Ovary (tissue), 9 donors: Measurements from ENCODE around the gene SLC1A4. TPM values are rescaled to one million over a fixed set of nuclear protein-coding genes. Genes with fewer than 3 reads are reported as not detected.
"Not testable (repeated sequence)": the region's sequence is repeated elsewhere in the genome, so short reads cannot be mapped to it uniquely, and the experiment has no call there.

ENCODE experiments used
- DNase-seq, 5 donors: peaks; one replicate each; pipeline ENCODE4 v3.0.0-alpha.2; 2019 to 2020
- H3K27ac ChIP-seq, 2 donors: fragments of 200-600 bp; one replicate each; pipeline versions ENCODE4 v1.5.1 to v1.8.0; 2019 to 2022
- H3K27me3 ChIP-seq: fragments of 200-600 bp; one replicate; pipeline ENCODE4 v1.8.0; 2022
- H3K36me3 ChIP-seq: fragments of 200-600 bp; sonication (generic); one replicate; pipeline ENCODE4 v1.5.1; 2019
- H3K4me1 ChIP-seq: one replicate; pipeline ENCODE4 v1.8.1; 2013; ENCODE audit warnings: mild to moderate bottlenecking, moderate library complexity; ENCODE audit not compliant: insufficient read depth
- H3K4me3 ChIP-seq: fragments of 200-600 bp; sonication (generic); one replicate; pipeline ENCODE4 v1.5.1; 2017
- H3K9me3 ChIP-seq, 2 donors: fragments of 200-600 bp in 1 of 2; sonication (generic) in 1 of 2; one replicate each; pipeline versions ENCODE4 v1.5.1 to v1.8.1; 2013 to 2019; ENCODE audit warnings: mild to moderate bottlenecking in 1 of 2, moderate library complexity in 1 of 2
- CTCF ChIP-seq, 3 donors: fragments of 450-650 bp in 2 of 3; fragments of 200-600 bp in 1 of 3; IDR thresholded peaks; one replicate each; pipeline versions ENCODE4 v1.5.1 to v1.8.0; 2016 to 2022; ENCODE audit warnings: antibody characterized with exemption in 3 of 3, mild to moderate bottlenecking in 1 of 3
- EP300 ChIP-seq: sonication (generic); formaldehyde crosslinking; IDR thresholded peaks from one replicate; pipeline ENCODE4 v1.6.1; 2017; ENCODE audit warnings: antibody characterized with exemption
- POLR2A ChIP-seq: fragments of 450-650 bp; IDR thresholded peaks from one replicate; pipeline ENCODE4 v1.6.1; 2017; ENCODE audit warnings: antibody characterized with exemption, mild to moderate bottlenecking, moderate library complexity
- WGBS, 3 donors: extraction: QIAGEN DNeasy Blood & Tissue Kit in 1 of 3; methylation state at CpG; one replicate each; pipeline versions ENCODE4 v1.1.5 to v1.1.7; 2013 to 2017; 5-methylcytosine and 5-hydroxymethylcytosine counted together
- intact Hi-C, 4 donors: fragments of 100-400 bp; cut with DNase I; formaldehyde crosslinking; loops; one replicate each; pipeline versions ENCODE4 v1.11.0 to v1.15.1; 2022 to 2023
- polyA plus RNA-seq, 2 donors: library from polyadenylated mRNA; stranded (reverse); fragments of 200-250 nt in 1 of 2; fragments of 350-450 nt in 1 of 2; fragmentation: Illumina TruSeq in 1 of 2; extraction: RNeasy Lipid Tissue Mini Kit (QIAGEN cat#74804) in 1 of 2; gene quantifications; one replicate each; pipeline ENCODE4 v1.2.3, GENCODE V29; 2013 to 2014
- total RNA-seq, 7 donors: library from RNA; depleted of rRNA in 2 of 7; stranded (reverse); fragments of >200 nt in 2 of 7; fragmentation: NEBNext Ultra II Directional in 3 of 7; extraction: Animal tissue kit (Norgen Biotek cat#: 25700) in 3 of 7; gene quantifications; one replicate each; pipeline versions ENCODE4 v1.1.0 to v1.2.4, GENCODE V29; 2016 to 2023
- donor health status: DM: no; HTN: no; CAD: no; lungs with moderate emphysema.
- donor health status: DM: no; HTN: no; CAD: no.
- donor health status: Bipolar disorder and iron deficiency.
- donor health status: DM: yes; HTN: yes; CAD: no.
- donor health status: DM: no; HTN: no; CAD: no.
- donor health status: DM: yes; HTN: yes; CAD: no.

Gene SLC1A4
- total and polyA plus RNA-seq, 9 donors: 5.3 to 51.1 (median 21.3) TPM

DNA sequence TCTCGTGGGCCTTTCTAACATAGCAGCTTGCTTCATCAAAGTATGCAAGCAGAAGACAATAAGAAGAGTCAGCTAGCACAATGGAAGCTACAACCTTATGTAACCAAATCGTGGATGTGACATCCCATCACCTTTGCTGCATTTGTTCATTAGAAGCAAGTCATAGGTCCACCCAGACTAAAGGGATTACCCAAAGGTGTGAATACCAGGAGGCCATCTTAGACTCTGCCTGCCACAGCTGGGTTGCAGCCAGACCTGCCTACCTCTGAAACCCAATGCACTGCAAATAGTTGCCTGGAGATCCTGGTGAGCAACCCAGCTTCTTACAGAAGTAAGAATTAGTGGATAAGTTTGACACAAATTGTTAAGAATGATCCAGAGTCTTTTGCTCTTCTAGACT lies 10.6 kb downstream of the SLC1A4 start:
- no peak for DNase-seq
- H3K4me1 ChIP-seq: peaks cover 13% of the 10 kb centered on the region
- no peaks in the 10 kb centered on the region for H3K27me3 ChIP-seq
- WGBS, 3 donors: 80 to 95% (median 86%) methylated on average over 2 of the region's 2 CpGs
- intact Hi-C loops: no loop called here
- no peaks in the 10 kb centered on the region for H3K9me3 ChIP-seq
- no peak for TF ChIP-seq POLR2A
- no peak for TF ChIP-seq EP300
- no peak for TF ChIP-seq CTCF (IDR thresholded peaks at IDR 0.05)
- H3K36me3 ChIP-seq: no peaks in the 10 kb centered on the region
- no peak overlapping the region for H3K4me3 ChIP-seq
- H3K27ac ChIP-seq: peak overlapping the region in 1 of 2 donors; percentile 21

- Histone ChIP-seq H3K4me3 (no peak overlapping the region), H3K4me1 (peaks cover 13% of the 10 kb centered on the region), H3K36me3 (no peaks in the 10 kb centered on the region), H3K9me3 (no peaks in the 10 kb centered on the region), H3K27me3 (no peaks in the 10 kb centered on the region), H3K27ac (no peak overlapping the region)
- DNase-seq: peak in 1 of 5 donors; percentile 33
- intact Hi-C loops: no loop called here
- no peak for TF ChIP-seq POLR2A
- WGBS, 3 donors: 18 to 33% (median 27%) methylated on average over 3 of the region's 3 CpGs
Observed at GRCh38 chr2:65000644-65001043, 11.4 kb downstream of the SLC1A4 start.

DNA sequence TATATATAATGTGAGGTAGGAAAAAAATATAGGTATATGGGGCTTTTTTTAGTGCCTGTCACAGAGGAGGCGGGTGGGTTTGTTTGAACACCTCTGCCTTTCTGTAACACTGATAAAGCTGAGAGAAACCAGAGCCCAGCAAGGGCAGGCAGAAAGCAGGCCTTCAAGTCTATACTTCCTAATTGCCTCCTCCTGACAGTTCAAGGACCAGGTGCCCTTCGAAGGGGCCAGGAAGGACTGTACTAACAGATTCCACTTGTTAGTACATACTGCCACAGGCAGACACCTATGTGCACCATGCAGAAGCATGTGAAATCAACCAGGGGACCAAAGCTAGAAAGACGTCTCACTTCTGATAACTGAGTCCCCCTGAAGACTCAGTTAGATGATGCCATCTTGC lies 13.8 kb downstream of the SLC1A4 start:
- 77 to 85% (median 84%) methylated on average over 3 of the region's 3 CpGs for WGBS, 3 donors
- no peak for DNase-seq
- H3K27ac ChIP-seq: no peak overlapping the region

GRCh38 chr2:65004232-65004631 lies 15.0 kb downstream of the SLC1A4 start:
- intact Hi-C loops, H3K9me3 ChIP-seq, H3K4me1 ChIP-seq, H3K27me3 ChIP-seq, H3K4me3 ChIP-seq, DNase-seq, H3K27ac ChIP-seq, H3K36me3 ChIP-seq: not testable (repeated sequence)
- 94 to 97% (median 96%) methylated on average over 3 of the region's 3 CpGs for WGBS, 3 donors

More for the DNA sequence above, 13.8 kb downstream of the SLC1A4 start:
- intact Hi-C loops: no loop called here
- Histone ChIP-seq H3K4me3 (no peak overlapping the region), H3K9me3 (no peaks in the 10 kb centered on the region), H3K27me3 (no peaks in the 10 kb centered on the region), H3K36me3 (no peaks in the 10 kb centered on the region), H3K4me1 (peaks cover 13% of the 10 kb centered on the region)
- TF ChIP-seq EP300: no peak
- TF ChIP-seq CTCF (IDR thresholded peaks at IDR 0.05): no peak
- no peak for TF ChIP-seq POLR2A

GRCh38 chr2:65013776-65014175 lies 24.6 kb downstream of the SLC1A4 start:
- Histone ChIP-seq H3K4me1 (no peaks in the 10 kb centered on the region), H3K36me3 (no peaks in the 10 kb centered on the region), H3K4me3 (no peak overlapping the region), H3K9me3 (no peaks in the 10 kb centered on the region), H3K27ac (no peak overlapping the region), H3K27me3 (no peaks in the 10 kb centered on the region)
- WGBS, 3 donors: 75 to 82% (median 77%) methylated on average over 1 of the region's 1 CpG
- intact Hi-C loops: no loop called here
- DNase-seq: no peak
- no peak for TF ChIP-seq EP300
- TF ChIP-seq CTCF (IDR thresholded peaks at IDR 0.05): no peak
- TF ChIP-seq POLR2A: no peak

GRCh38 chr2:65015731-65016130 lies 26.5 kb downstream of the SLC1A4 start:
- TF ChIP-seq POLR2A (no peak), CTCF (IDR thresholded peaks at IDR 0.05) (no peak), EP300 (no peak)
- H3K36me3 ChIP-seq: no peaks in the 10 kb centered on the region
- H3K27me3 ChIP-seq: no peaks in the 10 kb centered on the region
- no peak overlapping the region for H3K27ac ChIP-seq
- no peak overlapping the region for H3K4me3 ChIP-seq
- no peak for DNase-seq
- no peaks in the 10 kb centered on the region for H3K4me1 ChIP-seq
- WGBS, 3 donors: 85 to 88% (median 87%) methylated on average over 5 of the region's 5 CpGs
- intact Hi-C loops: no loop called here
- H3K9me3 ChIP-seq: no peaks in the 10 kb centered on the region
